PFSK-1 (cell line): ENCODE measurements around the gene CSF1R.

Experiments
- FOXP2 ChIP-seq: optimal IDR thresholded peaks from 2 replicates; pipeline ENCODE3; 2011; ENCODE audit warnings: borderline replicate concordance, control low read depth, inconsistent platforms; ENCODE audit not compliant: insufficient read depth; ENCODE audit errors: extremely low read length, extremely low read depth
- POLR2AphosphoS5 ChIP-seq: IDR thresholded peaks from 2 replicates; pipeline ENCODE4 v1.6.1; 2012; ENCODE audit warnings: low read depth, mild to moderate bottlenecking, control low read depth, low read length, moderate library complexity
- SIN3A ChIP-seq: IDR thresholded peaks from 2 replicates; pipeline ENCODE4 v1.6.1; 2012; ENCODE audit warnings: mild to moderate bottlenecking, low read length, moderate library complexity, borderline replicate concordance; ENCODE audit not compliant: insufficient read depth
- TAF1 ChIP-seq: IDR thresholded peaks from 2 replicates; pipeline ENCODE4 v1.6.1; 2012; ENCODE audit warnings: low read length, control low read depth, borderline replicate concordance; ENCODE audit not compliant: insufficient read depth
- TF ChIP-seq, protein P1 (sequence below), 2 experiments: IDR thresholded peaks; 2 replicates each; pipeline versions ENCODE4 v1.6.1 to v1.8.0; 2011 to 2012; ENCODE audit warnings: low read depth in 2 of 2, low read length in 2 of 2, control low read depth in 1 of 2, inconsistent platforms in 1 of 2, mild to moderate bottlenecking in 1 of 2, moderate library complexity in 1 of 2; ENCODE audit not compliant: insufficient read depth in 1 of 2

CSF1R gene

DNA sequence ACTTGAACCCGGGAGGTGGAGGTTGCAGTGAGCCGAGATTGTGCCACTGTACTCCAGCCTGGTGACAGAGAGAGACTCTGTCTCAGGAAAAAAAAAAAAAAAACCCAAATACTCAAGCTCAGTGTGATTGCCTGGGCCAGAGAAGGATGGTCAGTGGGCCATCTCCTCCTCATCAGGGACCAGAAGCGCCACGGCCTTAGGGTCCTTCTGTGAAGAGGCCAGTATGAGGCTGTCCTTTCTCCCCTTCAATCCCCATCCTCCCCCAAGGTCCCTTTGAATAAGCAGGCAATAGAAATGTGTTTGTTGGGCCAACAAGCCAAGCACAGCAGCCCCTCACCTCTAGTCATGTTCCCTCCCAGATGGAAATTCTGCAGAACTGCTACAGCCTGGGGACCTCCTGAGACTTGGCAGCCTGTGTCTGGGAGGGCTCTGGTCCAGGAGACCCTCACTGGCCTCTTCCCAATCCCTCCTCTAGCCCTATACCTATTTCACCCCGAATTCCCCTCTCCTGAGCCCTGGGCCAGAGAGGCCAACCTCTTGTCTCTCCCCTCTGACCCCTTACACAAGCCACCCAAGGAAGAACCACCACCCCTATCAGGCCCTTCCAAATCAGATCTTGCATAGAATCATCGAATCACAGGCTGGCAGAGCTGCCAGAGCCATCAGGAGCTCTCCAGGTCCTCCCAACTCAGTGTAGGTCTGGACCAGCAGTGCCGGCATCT is 1.0 kb downstream of the CSF1R start:
- TF ChIP-seq FOXP2 (no peak), TAF1 (no peak), POLR2AphosphoS5 (no peak), SIN3A (no peak)
- TF ChIP-seq, protein P1, sequence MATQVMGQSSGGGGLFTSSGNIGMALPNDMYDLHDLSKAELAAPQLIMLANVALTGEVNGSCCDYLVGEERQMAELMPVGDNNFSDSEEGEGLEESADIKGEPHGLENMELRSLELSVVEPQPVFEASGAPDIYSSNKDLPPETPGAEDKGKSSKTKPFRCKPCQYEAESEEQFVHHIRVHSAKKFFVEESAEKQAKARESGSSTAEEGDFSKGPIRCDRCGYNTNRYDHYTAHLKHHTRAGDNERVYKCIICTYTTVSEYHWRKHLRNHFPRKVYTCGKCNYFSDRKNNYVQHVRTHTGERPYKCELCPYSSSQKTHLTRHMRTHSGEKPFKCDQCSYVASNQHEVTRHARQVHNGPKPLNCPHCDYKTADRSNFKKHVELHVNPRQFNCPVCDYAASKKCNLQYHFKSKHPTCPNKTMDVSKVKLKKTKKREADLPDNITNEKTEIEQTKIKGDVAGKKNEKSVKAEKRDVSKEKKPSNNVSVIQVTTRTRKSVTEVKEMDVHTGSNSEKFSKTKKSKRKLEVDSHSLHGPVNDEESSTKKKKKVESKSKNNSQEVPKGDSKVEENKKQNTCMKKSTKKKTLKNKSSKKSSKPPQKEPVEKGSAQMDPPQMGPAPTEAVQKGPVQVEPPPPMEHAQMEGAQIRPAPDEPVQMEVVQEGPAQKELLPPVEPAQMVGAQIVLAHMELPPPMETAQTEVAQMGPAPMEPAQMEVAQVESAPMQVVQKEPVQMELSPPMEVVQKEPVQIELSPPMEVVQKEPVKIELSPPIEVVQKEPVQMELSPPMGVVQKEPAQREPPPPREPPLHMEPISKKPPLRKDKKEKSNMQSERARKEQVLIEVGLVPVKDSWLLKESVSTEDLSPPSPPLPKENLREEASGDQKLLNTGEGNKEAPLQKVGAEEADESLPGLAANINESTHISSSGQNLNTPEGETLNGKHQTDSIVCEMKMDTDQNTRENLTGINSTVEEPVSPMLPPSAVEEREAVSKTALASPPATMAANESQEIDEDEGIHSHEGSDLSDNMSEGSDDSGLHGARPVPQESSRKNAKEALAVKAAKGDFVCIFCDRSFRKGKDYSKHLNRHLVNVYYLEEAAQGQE (IDR thresholded peaks at IDR 0.05; ENCODE audit: insufficient read depth in 1 of 2, low read depth in 2 of 2, low read length in 2 of 2) = no peak

DNA sequence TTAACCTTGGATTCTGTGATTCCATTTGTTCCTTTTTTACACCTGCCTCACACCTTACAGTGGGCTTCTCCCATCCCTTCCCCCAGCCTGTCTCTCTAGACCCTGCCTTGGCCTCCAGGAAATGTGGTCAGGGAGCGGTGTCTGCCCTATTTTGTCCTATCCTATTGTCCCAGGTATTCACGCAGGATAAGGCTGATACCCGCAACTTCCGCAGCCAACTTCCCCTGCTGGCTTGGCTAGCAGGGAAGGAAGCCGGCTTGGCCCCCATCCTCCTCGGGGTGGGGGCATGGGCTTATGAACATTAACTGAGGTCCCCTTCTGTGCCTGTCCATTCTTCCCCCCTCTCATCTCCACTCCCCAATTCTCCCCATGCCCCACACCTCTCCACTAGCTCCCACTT is 3.5 kb downstream of the CSF1R start:
- TF ChIP-seq POLR2AphosphoS5 = no peak
- TF ChIP-seq FOXP2 = no peak
- TF ChIP-seq SIN3A = no peak
- TF ChIP-seq, protein P1 (IDR thresholded peaks at IDR 0.05; ENCODE audit: insufficient read depth in 1 of 2, low read depth in 2 of 2, low read length in 2 of 2) = no peak
- TF ChIP-seq TAF1 = no peak

DNA sequence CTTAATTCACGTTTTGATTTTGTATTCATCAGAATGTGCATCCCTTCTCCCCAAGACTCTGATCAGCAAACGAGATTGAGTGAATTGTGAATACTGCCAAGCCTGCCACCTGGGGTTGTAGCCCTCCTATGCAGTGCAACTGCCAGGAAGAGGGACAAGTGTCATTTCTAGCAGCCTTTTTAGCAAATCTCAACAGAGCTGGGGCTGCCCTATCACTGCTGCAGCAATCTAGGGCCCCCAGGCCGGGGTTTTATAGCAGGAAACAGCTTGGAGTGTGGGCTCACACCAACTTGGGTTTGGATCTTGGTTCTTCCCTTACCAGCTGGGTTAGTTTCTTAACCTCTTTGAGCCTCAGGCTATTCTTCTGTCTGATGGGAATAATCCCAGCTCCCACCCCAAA is 4.0 kb downstream of the CSF1R start:
- TF ChIP-seq SIN3A (no peak), POLR2AphosphoS5 (no peak), FOXP2 (no peak), TAF1 (no peak)
- TF ChIP-seq, protein P1 (IDR thresholded peaks at IDR 0.05; ENCODE audit: insufficient read depth in 1 of 2, low read depth in 2 of 2, low read length in 2 of 2) = no peak

DNA sequence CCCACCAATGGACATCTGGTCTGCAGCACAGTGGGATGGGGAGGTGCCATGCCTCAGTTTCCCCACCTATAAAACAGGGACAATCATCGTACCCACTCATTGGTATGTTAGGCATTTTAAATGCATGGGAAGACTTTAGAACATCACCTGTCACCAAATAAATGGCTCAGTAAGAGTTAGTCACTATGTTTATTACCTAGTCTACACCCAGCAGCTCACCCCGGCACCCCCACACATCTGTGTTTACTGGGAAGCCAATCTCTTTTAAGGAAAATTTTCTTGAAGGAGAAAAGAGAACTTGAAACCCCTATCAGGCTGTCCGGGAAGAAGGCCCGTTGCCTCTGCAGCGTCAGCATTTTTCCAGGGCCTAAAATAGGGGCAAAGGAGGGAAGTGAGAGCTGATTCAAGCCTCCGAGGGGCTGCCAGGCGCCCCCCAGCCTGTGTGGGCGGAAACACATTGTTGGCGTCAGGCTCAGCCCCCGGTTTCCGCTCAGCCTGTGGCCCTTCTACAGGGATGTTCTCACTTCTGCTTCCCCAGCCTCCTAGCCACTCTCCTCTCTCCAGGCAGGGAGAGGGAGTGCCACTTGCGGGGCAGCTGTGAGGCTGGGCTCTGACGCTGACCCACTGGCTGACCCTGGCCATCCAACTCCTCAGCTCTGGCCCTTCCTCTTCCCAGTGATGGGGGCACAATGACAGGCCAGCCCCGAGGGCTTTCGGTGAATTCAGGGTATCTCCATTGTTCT is 4.6 kb downstream of the CSF1R start:
- TF ChIP-seq FOXP2 = peak; percentile 55
- no peak for TF ChIP-seq TAF1

DNA sequence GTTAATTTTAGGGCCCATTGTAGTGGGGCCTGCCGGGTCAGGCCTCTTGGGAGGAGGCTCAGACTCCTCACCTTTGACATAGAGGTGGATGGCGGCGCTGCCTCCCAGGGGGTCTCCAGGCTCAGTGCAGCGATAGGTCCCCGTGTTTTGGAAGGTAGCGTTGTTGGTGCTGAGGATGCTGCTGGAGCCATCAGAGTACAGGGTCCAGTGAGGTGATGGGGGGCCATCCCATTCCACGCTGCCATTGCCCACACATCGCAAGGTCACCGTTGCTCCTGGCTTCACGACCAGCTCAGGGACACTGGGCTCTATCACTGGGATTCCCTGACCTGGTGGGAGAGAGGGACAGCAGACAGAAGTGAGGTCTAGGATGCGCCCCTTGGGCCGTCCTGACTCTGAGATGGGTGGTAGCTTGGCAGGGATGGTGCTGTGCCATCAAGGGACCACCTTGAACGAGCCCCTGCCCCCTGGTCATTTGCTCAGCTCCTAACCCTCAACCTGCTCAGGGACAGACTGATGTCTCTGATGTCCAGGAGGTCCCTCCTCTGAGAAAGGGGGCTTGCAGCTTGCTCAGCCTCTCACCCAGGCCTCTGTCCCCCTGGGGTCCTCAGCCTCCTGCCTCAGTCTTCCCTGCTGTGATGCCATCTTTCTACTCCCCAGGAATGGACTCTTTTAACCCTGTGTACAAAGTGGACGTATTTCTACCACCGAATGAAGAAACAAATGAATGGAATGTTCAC is 5.5 kb downstream of the CSF1R start:
- TF ChIP-seq POLR2AphosphoS5 = no peak
- TF ChIP-seq TAF1 = no peak
- TF ChIP-seq, protein P1 (IDR thresholded peaks at IDR 0.05; ENCODE audit: insufficient read depth in 1 of 2, low read depth in 2 of 2, low read length in 2 of 2) = no peak
- TF ChIP-seq FOXP2 = no peak
- no peak for TF ChIP-seq SIN3A
